Right lung (tissue), 5 donors: ENCODE measurements around the gene RIOK2. TPM values are rescaled to one million over a fixed set of nuclear protein-coding genes. Genes with fewer than 3 reads are reported as not detected.

Source experiments
- DNase-seq, 2 donors: peaks; one replicate each; pipeline ENCODE4 v3.0.0-alpha.2; 2013
- polyA plus RNA-seq, 5 donors: library from polyadenylated mRNA; unstranded; fragments of 120-200 nt; gene quantifications; one replicate each; pipeline versions ENCODE4 v1.2.1 to v1.2.3, GENCODE V29; 2013; ENCODE audit warnings: inconsistent platforms in 1 of 5, low replicate concordance in 1 of 5; ENCODE audit not compliant: insufficient read length in 5 of 5, insufficient read depth in 1 of 5

Gene RIOK2
- polyA plus RNA-seq, 5 donors = 40.6 to 51.4 (median 51.3) TPM

- DNase-seq = no peak
Observed at GRCh38 chr5:97131139-97131710, 51.8 kb downstream of the RIOK2 start.

DNA sequence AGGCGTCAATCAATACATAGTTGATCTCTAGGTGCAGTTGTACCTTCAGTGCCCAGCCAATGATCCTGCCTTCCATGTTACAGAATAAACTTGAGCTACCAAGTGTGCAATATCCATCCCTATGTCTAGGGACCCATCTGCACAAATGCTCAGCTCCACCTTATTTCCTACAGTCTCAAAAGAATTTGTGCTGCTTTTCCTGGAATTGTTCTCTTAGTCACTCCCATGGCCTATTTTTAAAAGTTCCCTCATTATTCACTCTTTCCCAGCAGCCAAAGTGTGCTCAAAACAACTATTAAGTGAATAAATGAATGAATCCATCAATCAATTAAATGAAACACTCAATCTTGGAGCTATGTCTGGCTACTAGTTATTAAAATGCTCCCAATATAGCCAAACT lies 55.3 kb downstream of the RIOK2 start:
- no peak for DNase-seq

DNA sequence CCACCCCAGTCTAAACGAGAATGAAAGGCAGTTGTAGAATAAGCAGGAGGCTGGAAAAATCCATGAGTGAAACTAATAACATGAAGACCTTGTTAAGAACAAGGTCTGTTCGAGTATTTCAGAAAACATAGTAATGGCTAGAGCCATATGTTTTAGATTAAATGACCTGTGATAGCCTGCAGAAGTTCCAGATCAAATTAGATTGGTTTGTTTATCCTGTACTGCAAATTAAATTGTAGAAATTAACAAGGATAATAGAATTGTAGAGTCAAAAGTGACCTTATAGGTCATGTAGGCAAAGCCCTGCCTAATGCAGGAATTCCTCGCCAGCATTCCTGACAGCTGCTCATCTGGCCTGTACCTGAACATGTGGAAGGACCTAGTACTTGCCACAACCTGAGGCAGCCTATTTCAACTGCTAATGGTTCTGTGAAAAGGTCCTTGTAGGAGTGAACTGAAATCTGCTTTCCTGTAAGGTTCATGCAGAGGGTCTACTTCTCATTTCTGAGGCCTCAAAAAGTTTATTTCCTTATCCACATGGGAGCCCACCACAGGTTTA lies 57.8 kb downstream of the RIOK2 start:
- no peak for DNase-seq

DNA sequence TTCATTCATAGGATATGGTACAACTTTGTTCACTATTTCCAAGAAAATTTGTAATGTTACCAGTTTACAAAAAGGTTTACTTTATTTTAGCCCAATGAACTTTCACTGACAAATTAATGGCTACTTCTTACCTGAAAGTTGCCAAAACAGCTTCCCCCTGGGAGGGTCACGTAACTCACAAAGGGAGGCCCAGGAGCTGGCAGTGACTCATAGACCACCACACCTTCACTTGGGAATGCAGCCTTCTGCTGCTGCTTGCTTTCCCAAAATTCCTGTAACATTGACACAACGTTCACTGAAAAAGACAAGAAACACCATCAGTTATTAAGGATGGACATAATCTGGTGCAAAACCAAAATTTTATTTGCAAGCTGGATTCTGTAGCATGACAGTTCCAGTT lies 58.7 kb downstream of the RIOK2 start:
- no peak for DNase-seq

- no peak for DNase-seq
Observed at GRCh38 chr5:97121848-97122247, 61.2 kb downstream of the RIOK2 start.

- DNase-seq = no peak
Observed at GRCh38 chr5:97120195-97120594, 62.9 kb downstream of the RIOK2 start.

- no peak for DNase-seq
Observed at GRCh38 chr5:97119007-97119390, 64.0 kb downstream of the RIOK2 start.

DNA sequence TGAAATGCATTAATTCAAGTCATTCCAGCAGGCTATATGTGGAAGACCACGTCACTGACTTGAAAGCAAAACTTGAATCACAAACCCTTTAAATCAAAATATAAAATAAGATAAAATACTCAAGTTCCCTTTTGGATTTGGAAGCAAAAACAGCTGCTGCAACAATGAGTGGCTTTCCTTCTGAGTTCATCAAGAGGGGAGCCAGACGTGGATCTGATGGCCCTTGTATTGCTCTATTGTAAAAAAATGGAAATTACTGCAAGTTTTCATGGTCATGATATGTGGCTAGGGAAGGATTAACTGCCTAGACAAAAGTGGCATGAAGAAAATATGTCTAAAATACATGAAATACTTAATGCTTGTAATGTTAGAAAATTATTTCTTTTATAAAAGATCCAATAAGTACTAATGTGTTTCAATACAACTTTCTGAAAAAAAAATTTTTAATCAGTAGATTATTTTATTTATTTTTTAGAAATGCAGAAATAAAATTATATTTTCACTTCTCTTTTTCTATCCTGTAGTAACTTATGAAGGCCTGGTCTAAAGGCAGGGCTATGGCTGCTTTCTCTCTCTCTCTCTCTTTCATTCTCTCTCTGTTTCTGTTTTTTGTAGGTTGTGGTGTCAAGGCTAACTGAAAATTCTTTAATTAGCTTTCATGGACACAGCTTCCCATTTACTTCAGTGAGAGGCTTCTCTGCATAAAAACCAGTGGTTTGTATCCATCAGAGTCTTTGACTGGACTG lies 64.6 kb downstream of the RIOK2 start:
- DNase-seq = no peak

DNA sequence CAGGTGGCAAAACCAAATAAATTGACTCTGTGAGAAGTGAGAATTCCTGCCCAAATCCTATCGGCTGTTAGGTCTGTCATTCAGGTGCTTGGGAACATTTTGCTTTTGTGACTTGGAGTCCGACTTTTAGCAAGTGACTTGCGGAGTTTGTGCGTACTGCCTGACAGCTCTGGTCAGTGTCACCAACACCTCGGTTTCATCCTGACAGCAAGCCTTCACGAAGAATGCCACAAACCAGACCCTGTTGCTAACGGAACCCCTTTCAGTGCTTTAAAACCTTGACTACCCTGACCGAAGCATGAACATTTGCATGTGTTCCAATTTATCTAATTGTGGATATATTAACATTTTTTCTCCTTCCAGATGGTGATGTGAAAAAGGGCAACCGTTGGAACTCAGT lies 67.1 kb downstream of the RIOK2 start:
- DNase-seq = no peak

- no peak for DNase-seq
Observed at GRCh38 chr5:97112230-97112629, 70.8 kb downstream of the RIOK2 start.

DNA sequence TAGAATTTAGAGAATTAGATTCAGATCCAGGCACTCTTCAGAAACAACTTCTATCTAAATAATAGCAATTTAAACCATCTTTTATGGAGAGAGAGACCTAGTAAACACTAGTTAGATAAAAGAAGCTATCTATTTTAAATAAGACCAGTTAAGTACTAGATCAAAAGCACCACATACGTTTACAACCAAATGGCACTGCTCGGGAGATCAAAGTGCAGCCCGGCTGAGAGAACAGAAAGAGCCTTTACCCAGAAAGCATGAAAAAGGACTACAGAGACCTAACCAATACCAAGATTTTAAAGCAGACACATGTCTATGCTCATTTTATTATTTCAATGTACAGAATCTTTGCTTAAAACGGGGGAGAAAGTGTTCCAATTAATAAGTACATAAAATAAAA lies 71.4 kb downstream of the RIOK2 start:
- DNase-seq = no peak

DNA sequence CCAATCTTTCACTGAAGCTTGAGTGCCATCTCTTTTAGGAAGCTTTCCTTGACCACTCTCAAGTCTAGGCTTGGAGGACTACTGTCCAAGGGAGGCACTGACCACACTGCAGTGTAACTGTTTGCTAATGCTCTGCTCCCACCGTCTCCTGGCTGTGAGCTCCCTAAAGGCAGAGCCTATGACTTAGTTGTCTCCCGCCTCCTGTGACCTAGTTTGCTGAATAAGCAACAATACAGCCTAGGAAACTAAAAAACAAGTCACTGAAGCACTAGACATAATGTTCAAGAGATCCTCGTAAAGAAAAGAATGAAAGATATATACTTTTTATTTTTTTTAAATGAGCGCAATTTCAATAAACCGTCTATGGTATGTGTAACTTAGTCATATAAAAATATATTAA lies 72.0 kb downstream of the RIOK2 start:
- no peak for DNase-seq

Other genes with a start within 250 kb of the RIOK2 start
- 10 to 100 TPM; 14.7 to 29.2 (median 24.4) TPM for gene LNPEP, start 247.2 kb downstream of the RIOK2 start, polyA plus RNA-seq
- 1 to 10 TPM in 3 of 5 donors, under 1 TPM in 2; 0.75 to 2.0 (median 1.2) TPM for gene LIX1, start 40.6 kb downstream of the RIOK2 start, polyA plus RNA-seq